Right lung (tissue), 5 donors: ENCODE results near the gene CYP20A1. TPM values are rescaled to one million over a fixed set of nuclear protein-coding genes. Genes with fewer than 3 reads are reported as not detected.

Experiments
- DNase-seq, 2 donors: peaks; one replicate each; pipeline ENCODE4 v3.0.0-alpha.2; 2013
- polyA plus RNA-seq, 5 donors: library from polyadenylated mRNA; unstranded; fragments of 120-200 nt; gene quantifications; one replicate each; pipeline versions ENCODE4 v1.2.1 to v1.2.3, GENCODE V29; 2013; ENCODE audit warnings: inconsistent platforms in 1 of 5, low replicate concordance in 1 of 5; ENCODE audit not compliant: insufficient read length in 5 of 5, insufficient read depth in 1 of 5

Gene CYP20A1
- polyA plus RNA-seq, 5 donors = 15.8 to 25.4 (median 22.4) TPM

DNA sequence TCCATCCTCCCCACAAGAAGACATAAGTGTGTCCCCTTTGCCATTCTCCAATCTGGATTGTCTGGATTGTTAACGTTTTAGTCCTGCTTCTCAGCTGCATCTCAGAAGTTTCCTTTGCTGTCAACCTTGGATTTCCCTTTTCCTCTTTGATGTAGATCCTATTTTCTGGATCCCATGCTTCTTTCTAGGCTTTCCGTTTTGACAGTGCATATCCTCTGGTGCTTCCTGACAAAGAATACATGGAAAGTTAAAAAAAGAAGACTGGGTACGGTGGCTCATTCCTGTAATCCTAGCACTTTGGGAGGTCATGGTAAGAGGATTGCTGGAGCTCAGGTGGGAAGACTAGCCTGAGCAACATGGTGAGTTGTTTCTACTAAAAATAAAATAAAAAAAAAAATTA is 116.1 kb downstream of the CYP20A1 start:
- DNase-seq = no peak

Other genes starting within 250 kb of the CYP20A1 start
- 10 to 100 TPM in 4 of 5 donors, 1 to 10 TPM in 1; 6.2 to 18.1 (median 15.5) TPM for gene NBEAL1, start 224.1 kb upstream of the CYP20A1 start, polyA plus RNA-seq
- 10 to 100 TPM; 55.2 to 80.2 (median 78.9) TPM for gene ABI2, start 89.4 kb downstream of the CYP20A1 start, polyA plus RNA-seq